NCI-H748 treated with DMSO at 0.1 percent for 48 hours (cell line): ENCODE measurements around the gene CD34.

Experiments
- DNase-seq: peaks from one replicate; lab custom pipeline; 2025; lab: John Stamatoyannopoulos, UW

Gene CD34

GRCh38 chr1:207831517-207832327 lies 79.2 kb downstream of the CD34 start:
- DNase-seq: no peak
